ENCODE measurements around the gene GPR83.

GRCh38 chr11:94449029-94449428 is 47.8 kb upstream of the GPR83 start:
- no peak for TF ChIP-seq SIN3A (IDR thresholded peaks at IDR 0.05; ENCODE audit: borderline replicate concordance, low read depth, low read length)
- TF ChIP-seq CTCF (IDR thresholded peaks at IDR 0.05): no peak
- no peak for TF ChIP-seq RAD21 (IDR thresholded peaks at IDR 0.05; ENCODE audit: low read length)
- TF ChIP-seq RFX5 (IDR thresholded peaks at IDR 0.05; ENCODE audit: low read length): no peak
- no peak for TF ChIP-seq RCOR1 (IDR thresholded peaks at IDR 0.05; ENCODE audit: low read length)

Measured in SK-N-SH (cell line).